HEK293 (cell line): ENCODE results near the gene PTH2.
A peak's percentile ranks its signal among the peaks of the same experiment; 100 is the strongest.

Experiments used
- KLF10 ChIP-seq: fragments of 450-650 bp; IDR thresholded peaks from 2 replicates; pipeline ENCODE4 v1.5.1; 2018; ENCODE audit warnings: missing biosample characterization, mild to moderate bottlenecking, missing genetic modification characterization
- KLF8 ChIP-seq: fragments of 450-650 bp; formaldehyde crosslinking; IDR thresholded peaks from 2 replicates; pipeline ENCODE4 v1.5.1; 2016; ENCODE audit warnings: missing biosample characterization, missing genetic modification characterization
- RBAK ChIP-seq: fragments of 450-650 bp; formaldehyde crosslinking; IDR thresholded peaks from 2 replicates; pipeline ENCODE4 v1.5.1; 2016; ENCODE audit warnings: missing biosample characterization, missing genetic modification characterization
- SP7 ChIP-seq: fragments of 450-650 bp; formaldehyde crosslinking; IDR thresholded peaks from 2 replicates; pipeline ENCODE4 v1.5.1; 2016; ENCODE audit warnings: missing biosample characterization, missing genetic modification characterization
- YY2 ChIP-seq: fragments of 450-650 bp; formaldehyde crosslinking; IDR thresholded peaks from 2 replicates; pipeline ENCODE4 v1.5.1; 2016; ENCODE audit warnings: missing biosample characterization, missing genetic modification characterization
- ZBTB21 ChIP-seq: fragments of 450-650 bp; formaldehyde crosslinking; IDR thresholded peaks from 2 replicates; pipeline ENCODE4 v1.5.1; 2017; ENCODE audit warnings: missing biosample characterization, missing genetic modification characterization
- ZBTB8A ChIP-seq: fragments of 450-650 bp; formaldehyde crosslinking; IDR thresholded peaks from 2 replicates; pipeline ENCODE4 v1.5.1; 2016; ENCODE audit warnings: missing biosample characterization, missing genetic modification characterization
- ZNF223 ChIP-seq: fragments of 450-650 bp; formaldehyde crosslinking; IDR thresholded peaks from 2 replicates; pipeline ENCODE4 v1.5.1; 2016; ENCODE audit warnings: missing biosample characterization, missing genetic modification characterization
- ZNF24 ChIP-seq: fragments of 450-650 bp; formaldehyde crosslinking; IDR thresholded peaks from 2 replicates; pipeline ENCODE4 v1.5.1; 2016; ENCODE audit warnings: missing biosample characterization, missing genetic modification characterization
- ZNF302 ChIP-seq: fragments of 450-650 bp; formaldehyde crosslinking; IDR thresholded peaks from 2 replicates; pipeline ENCODE4 v1.5.1; 2016; ENCODE audit warnings: missing biosample characterization, missing genetic modification characterization, low read depth
- ZNF335 ChIP-seq: fragments of 450-650 bp; formaldehyde crosslinking; conservative IDR thresholded peaks from 2 replicates; pipeline ENCODE4 v1.5.1; 2016; ENCODE audit warnings: missing biosample characterization, missing genetic modification characterization
- ZNF366 ChIP-seq: fragments of 450-650 bp; formaldehyde crosslinking; conservative IDR thresholded peaks from 2 replicates; pipeline ENCODE4 v1.5.1; 2016; ENCODE audit warnings: missing biosample characterization, missing genetic modification characterization
- ZNF394 ChIP-seq: fragments of 450-650 bp; formaldehyde crosslinking; IDR thresholded peaks from 2 replicates; pipeline ENCODE4 v1.5.1; 2016; ENCODE audit warnings: missing biosample characterization, missing genetic modification characterization, mild to moderate bottlenecking, moderate library complexity, borderline replicate concordance
- ZNF501 ChIP-seq: fragments of 450-650 bp; formaldehyde crosslinking; IDR thresholded peaks from 2 replicates; pipeline ENCODE4 v1.5.1; 2016; ENCODE audit warnings: missing biosample characterization, missing genetic modification characterization
- ZNF548 ChIP-seq: fragments of 450-650 bp; formaldehyde crosslinking; IDR thresholded peaks from 2 replicates; pipeline ENCODE4 v1.5.1; 2016; ENCODE audit warnings: missing biosample characterization, missing genetic modification characterization
- ZNF558 ChIP-seq: fragments of 450-650 bp; formaldehyde crosslinking; IDR thresholded peaks from 2 replicates; pipeline ENCODE4 v1.5.1; 2016; ENCODE audit warnings: missing biosample characterization, missing genetic modification characterization
- ZNF561 ChIP-seq: fragments of 450-650 bp; IDR thresholded peaks from 2 replicates; pipeline ENCODE4 v1.5.1; 2018; ENCODE audit warnings: missing biosample characterization, missing genetic modification characterization, borderline replicate concordance
- ZNF626 ChIP-seq: fragments of 450-650 bp; sonication (Bioruptor Pico); formaldehyde crosslinking; IDR thresholded peaks from 2 replicates; pipeline ENCODE4 v1.5.1; 2018; ENCODE audit warnings: missing biosample characterization, missing genetic modification characterization, inconsistent platforms
- ZNF629 ChIP-seq: fragments of 450-650 bp; formaldehyde crosslinking; IDR thresholded peaks from 2 replicates; pipeline ENCODE4 v1.5.1; 2017; ENCODE audit warnings: missing biosample characterization, missing genetic modification characterization
- ZNF791 ChIP-seq: fragments of 450-650 bp; formaldehyde crosslinking; IDR thresholded peaks from 2 replicates; pipeline ENCODE4 v1.5.1; 2016; ENCODE audit warnings: missing biosample characterization, missing genetic modification characterization
- TF ChIP-seq, protein P1 (sequence below): fragments of 450-650 bp; formaldehyde crosslinking; IDR thresholded peaks from 2 replicates; pipeline ENCODE4 v1.5.1; 2016; ENCODE audit warnings: missing biosample characterization, missing genetic modification characterization
- TF ChIP-seq, protein P2 (sequence below): fragments of 450-650 bp; formaldehyde crosslinking; IDR thresholded peaks from 2 replicates; pipeline ENCODE4 v1.5.1; 2016; ENCODE audit warnings: missing biosample characterization, missing genetic modification characterization
- TF ChIP-seq, protein P3 (sequence below): fragments of 450-650 bp; formaldehyde crosslinking; IDR thresholded peaks from 2 replicates; pipeline ENCODE4 v1.5.1; 2016; ENCODE audit warnings: missing biosample characterization, missing genetic modification characterization
- TF ChIP-seq, protein P4 (sequence below): fragments of 450-650 bp; formaldehyde crosslinking; IDR thresholded peaks from 2 replicates; pipeline ENCODE4 v1.5.1; 2016; ENCODE audit warnings: missing biosample characterization, missing genetic modification characterization
- TF ChIP-seq, protein P5 (sequence below): fragments of 450-650 bp; formaldehyde crosslinking; IDR thresholded peaks from 2 replicates; pipeline ENCODE4 v1.5.1; 2016; ENCODE audit warnings: missing biosample characterization, missing genetic modification characterization

The PTH2 gene

DNA sequence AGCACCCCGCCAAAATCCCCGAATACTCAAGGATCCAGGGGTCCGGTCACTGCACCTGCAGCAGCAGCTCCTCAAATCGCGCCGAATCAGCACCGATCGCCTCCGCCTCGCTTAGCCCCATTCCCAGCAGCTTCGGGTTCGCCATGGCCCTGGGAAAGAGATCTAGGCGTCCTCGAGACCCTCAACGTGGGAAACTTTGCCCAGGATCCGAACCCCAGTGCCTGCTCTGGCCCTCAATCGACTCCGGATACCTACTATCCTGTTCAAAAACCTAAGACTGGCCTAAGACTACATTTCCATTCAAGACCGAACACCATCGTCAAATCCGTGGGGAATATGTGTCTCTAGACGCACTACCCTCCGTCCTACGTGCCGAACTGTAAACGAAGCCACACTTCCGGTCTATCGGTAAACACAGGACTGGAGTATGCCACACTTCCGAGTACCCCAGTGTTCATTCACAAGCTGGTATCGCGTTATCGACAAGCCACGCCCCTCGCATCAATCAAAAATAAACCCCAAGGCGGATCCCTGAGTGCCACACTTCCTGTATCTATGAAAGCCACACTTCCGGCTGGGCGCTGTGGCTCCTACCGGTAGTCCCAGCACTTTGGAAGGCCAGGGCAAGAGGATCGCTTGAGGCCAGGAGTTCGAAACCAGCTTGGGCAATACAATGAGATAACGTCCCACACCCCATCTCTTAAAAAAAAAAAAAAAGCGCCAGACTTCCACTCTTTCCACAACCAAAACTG is 28.4 kb upstream of the PTH2 start, which contains the start of gene PIH1D1 (continued):
- TF ChIP-seq ZBTB8A (tag by site-specific recombination) (0 out of 2 replicates have a peak, but pooled peaks have one; percentile 13), KLF10 (tag by site-specific recombination) (peak; percentile 34; the same call in 1 of the 2 replicates), ZNF302 (no peak), ZNF548 (no peak), ZNF24 (tag by site-specific recombination) (peak; percentile 44), ZNF501 (0 out of 2 replicates have a peak, but pooled peaks have one; percentile 69), ZNF626 (tag by site-specific recombination) (no peak), ZBTB21 (tag by site-specific recombination) (peak; percentile 17; the same call in 1 of the 2 replicates), ZNF335 (tag by site-specific recombination) (peak; percentile 95), ZNF629 (peak; percentile 82), ZNF558 (tag by site-specific recombination) (0 out of 2 replicates have a peak, but pooled peaks have one; percentile 29), ZNF791 (no peak), YY2 (tag by site-specific recombination) (peak; percentile 47), ZNF223 (tag by site-specific recombination) (no peak), ZNF561 (tag by site-specific recombination) (peak; percentile 42), SP7 (tag by site-specific recombination) (0 out of 2 replicates have a peak, but pooled peaks have one; percentile 45), ZNF394 (tag by site-specific recombination) (0 out of 2 replicates have a peak, but pooled peaks have one; percentile 33), KLF8 (peak; percentile 75; the same call in 1 of the 2 replicates), ZNF366 (tag by site-specific recombination) (0 out of 2 replicates have a peak, but pooled peaks have one; percentile 14), RBAK (no peak)
- TF ChIP-seq, protein P1, sequence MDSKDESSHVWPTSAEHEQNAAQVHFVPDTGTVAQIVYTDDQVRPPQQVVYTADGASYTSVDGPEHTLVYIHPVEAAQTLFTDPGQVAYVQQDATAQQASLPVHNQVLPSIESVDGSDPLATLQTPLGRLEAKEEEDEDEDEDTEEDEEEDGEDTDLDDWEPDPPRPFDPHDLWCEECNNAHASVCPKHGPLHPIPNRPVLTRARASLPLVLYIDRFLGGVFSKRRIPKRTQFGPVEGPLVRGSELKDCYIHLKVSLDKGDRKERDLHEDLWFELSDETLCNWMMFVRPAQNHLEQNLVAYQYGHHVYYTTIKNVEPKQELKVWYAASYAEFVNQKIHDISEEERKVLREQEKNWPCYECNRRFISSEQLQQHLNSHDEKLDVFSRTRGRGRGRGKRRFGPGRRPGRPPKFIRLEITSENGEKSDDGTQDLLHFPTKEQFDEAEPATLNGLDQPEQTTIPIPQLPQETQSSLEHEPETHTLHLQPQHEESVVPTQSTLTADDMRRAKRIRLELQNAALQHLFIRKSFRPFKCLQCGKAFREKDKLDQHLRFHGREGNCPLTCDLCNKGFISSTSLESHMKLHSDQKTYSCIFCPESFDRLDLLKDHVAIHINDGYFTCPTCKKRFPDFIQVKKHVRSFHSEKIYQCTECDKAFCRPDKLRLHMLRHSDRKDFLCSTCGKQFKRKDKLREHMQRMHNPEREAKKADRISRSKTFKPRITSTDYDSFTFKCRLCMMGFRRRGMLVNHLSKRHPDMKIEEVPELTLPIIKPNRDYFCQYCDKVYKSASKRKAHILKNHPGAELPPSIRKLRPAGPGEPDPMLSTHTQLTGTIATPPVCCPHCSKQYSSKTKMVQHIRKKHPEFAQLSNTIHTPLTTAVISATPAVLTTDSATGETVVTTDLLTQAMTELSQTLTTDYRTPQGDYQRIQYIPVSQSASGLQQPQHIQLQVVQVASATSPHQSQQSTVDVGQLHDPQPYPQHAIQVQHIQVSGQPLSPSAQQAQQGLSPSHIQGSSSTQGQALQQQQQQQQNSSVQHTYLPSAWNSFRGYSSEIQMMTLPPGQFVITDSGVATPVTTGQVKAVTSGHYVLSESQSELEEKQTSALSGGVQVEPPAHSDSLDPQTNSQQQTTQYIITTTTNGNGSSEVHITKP (tag by site-specific recombination), result 0 out of 2 replicates have a peak, but pooled peaks have one; percentile 15
- TF ChIP-seq, protein P2, sequence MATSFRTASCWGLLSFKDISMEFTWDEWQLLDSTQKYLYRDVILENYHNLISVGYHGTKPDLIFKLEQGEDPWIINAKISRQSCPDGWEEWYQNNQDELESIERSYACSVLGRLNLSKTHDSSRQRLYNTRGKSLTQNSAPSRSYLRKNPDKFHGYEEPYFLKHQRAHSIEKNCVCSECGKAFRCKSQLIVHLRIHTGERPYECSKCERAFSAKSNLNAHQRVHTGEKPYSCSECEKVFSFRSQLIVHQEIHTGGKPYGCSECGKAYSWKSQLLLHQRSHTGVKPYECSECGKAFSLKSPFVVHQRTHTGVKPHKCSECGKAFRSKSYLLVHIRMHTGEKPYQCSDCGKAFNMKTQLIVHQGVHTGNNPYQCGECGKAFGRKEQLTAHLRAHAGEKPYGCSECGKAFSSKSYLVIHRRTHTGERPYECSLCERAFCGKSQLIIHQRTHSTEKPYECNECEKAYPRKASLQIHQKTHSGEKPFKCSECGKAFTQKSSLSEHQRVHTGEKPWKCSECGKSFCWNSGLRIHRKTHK (tag by site-specific recombination), result no peak
- TF ChIP-seq, protein P3, sequence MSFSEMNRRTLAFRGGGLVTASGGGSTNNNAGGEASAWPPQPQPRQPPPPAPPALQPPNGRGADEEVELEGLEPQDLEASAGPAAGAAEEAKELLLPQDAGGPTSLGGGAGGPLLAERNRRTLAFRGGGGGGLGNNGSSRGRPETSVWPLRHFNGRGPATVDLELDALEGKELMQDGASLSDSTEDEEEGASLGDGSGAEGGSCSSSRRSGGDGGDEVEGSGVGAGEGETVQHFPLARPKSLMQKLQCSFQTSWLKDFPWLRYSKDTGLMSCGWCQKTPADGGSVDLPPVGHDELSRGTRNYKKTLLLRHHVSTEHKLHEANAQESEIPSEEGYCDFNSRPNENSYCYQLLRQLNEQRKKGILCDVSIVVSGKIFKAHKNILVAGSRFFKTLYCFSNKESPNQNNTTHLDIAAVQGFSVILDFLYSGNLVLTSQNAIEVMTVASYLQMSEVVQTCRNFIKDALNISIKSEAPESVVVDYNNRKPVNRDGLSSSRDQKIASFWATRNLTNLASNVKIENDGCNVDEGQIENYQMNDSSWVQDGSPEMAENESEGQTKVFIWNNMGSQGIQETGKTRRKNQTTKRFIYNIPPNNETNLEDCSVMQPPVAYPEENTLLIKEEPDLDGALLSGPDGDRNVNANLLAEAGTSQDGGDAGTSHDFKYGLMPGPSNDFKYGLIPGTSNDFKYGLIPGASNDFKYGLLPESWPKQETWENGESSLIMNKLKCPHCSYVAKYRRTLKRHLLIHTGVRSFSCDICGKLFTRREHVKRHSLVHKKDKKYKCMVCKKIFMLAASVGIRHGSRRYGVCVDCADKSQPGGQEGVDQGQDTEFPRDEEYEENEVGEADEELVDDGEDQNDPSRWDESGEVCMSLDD (tag by site-specific recombination), result peak; percentile 63; the same call in 1 of the 2 replicates
- TF ChIP-seq, protein P4, sequence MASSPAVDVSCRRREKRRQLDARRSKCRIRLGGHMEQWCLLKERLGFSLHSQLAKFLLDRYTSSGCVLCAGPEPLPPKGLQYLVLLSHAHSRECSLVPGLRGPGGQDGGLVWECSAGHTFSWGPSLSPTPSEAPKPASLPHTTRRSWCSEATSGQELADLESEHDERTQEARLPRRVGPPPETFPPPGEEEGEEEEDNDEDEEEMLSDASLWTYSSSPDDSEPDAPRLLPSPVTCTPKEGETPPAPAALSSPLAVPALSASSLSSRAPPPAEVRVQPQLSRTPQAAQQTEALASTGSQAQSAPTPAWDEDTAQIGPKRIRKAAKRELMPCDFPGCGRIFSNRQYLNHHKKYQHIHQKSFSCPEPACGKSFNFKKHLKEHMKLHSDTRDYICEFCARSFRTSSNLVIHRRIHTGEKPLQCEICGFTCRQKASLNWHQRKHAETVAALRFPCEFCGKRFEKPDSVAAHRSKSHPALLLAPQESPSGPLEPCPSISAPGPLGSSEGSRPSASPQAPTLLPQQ (tag by site-specific recombination), result peak; percentile 25; the same call in 1 of the 2 replicates
- TF ChIP-seq, protein P5, sequence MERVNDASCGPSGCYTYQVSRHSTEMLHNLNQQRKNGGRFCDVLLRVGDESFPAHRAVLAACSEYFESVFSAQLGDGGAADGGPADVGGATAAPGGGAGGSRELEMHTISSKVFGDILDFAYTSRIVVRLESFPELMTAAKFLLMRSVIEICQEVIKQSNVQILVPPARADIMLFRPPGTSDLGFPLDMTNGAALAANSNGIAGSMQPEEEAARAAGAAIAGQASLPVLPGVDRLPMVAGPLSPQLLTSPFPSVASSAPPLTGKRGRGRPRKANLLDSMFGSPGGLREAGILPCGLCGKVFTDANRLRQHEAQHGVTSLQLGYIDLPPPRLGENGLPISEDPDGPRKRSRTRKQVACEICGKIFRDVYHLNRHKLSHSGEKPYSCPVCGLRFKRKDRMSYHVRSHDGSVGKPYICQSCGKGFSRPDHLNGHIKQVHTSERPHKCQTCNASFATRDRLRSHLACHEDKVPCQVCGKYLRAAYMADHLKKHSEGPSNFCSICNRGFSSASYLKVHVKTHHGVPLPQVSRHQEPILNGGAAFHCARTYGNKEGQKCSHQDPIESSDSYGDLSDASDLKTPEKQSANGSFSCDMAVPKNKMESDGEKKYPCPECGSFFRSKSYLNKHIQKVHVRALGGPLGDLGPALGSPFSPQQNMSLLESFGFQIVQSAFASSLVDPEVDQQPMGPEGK (tag by site-specific recombination), result 0 out of 2 replicates have a peak, but pooled peaks have one; percentile 15
